ENCODE data around the gene S100A4.

DNA sequence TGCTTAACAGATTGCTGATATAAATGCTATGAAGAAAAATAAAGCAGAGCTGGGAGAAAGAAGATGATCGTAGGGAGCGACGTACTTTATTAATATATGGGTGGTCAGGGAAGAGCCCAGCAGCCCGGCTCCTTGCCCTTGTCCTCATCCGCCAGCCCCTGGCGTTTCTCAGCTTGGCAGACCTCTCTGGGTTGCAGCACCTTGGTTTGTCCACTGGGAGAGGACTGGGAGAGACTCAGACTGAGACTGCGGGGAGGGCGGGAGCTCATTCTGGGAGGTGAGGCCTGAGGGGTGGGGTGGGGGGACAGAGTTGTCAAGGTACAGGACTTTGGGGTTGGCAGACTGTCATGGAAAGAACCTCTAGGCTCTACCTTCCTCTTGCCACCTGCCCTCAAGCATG, 6.7 kb upstream of the S100A4 start:
- no peak for TF ChIP-seq POLR2A (IDR thresholded peaks at IDR 0.05)
- no peak for TF ChIP-seq POLR2AphosphoS5 (IDR thresholded peaks at IDR 0.05)
- TF ChIP-seq, protein P1, sequence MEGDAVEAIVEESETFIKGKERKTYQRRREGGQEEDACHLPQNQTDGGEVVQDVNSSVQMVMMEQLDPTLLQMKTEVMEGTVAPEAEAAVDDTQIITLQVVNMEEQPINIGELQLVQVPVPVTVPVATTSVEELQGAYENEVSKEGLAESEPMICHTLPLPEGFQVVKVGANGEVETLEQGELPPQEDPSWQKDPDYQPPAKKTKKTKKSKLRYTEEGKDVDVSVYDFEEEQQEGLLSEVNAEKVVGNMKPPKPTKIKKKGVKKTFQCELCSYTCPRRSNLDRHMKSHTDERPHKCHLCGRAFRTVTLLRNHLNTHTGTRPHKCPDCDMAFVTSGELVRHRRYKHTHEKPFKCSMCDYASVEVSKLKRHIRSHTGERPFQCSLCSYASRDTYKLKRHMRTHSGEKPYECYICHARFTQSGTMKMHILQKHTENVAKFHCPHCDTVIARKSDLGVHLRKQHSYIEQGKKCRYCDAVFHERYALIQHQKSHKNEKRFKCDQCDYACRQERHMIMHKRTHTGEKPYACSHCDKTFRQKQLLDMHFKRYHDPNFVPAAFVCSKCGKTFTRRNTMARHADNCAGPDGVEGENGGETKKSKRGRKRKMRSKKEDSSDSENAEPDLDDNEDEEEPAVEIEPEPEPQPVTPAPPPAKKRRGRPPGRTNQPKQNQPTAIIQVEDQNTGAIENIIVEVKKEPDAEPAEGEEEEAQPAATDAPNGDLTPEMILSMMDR (IDR thresholded peaks at IDR 0.05) = no peak
